ENCODE measurements around the gene DDX59. TPM values are rescaled to one million over a fixed set of nuclear protein-coding genes. Genes with fewer than 3 reads are reported as not detected.

Gene DDX59
- total and polyA plus RNA-seq, 10 of the 15 experiments (the other 5 are each of a cell fraction or from before 2014, with no cell fraction given): 17.3 to 42.1 (median 23.6) TPM

DNA sequence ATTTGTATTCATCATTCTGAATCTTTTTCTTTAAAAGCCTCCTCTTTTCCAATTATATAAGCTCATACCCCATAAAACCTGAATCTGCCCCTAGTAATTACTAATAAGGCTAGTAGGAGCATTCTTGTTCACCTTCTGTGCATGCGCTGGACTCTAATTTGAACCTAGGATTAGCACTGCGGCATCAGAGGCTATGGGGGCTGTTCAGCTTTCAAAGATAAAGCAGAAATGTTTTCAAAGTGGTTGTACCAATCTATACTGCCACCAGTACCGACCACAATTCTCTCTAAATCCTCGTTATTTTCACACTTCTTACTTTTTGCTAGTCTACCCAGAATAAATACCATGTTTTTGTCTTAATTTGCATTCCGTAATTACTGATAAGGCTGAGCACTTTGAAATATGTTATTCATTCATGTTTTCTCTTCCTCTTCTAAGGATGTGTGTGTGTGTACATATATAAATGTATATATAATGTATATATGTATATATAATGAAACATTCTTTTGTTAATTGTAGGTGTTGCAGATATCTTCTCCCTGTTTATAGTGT, 1.6 kb upstream of the DDX59 start:
- RAD21 ChIA-PET (ENCODE audit: unreplicated experiment): interaction anchor here (1.2 to 8.7 kb wide), 8 partner anchors 9 to 300 kb away, joined by 3 to 175 read pairs (median 8); partner anchors contain the start of genes CAMSAP2 and KIF14
- no peak for DNase-seq (ENCODE audit: low read depth, low spot score)
- SMC1A ChIA-PET (ENCODE audit: uncharacterized antibody, unreplicated experiment): interaction anchor here (0.7 to 5.5 kb wide), 14 partner anchors 13 to 167 kb away, joined by 3 to 79 read pairs (median 12); partner anchors contain the start of genes CAMSAP2 and KIF14
- no peak for ATAC-seq
- in situ Hi-C loops (cut with MboI): no loop called here
- H3K9ac ChIP-seq (ENCODE audit: control insufficient read depth, insufficient read depth, low read length): no peak overlapping the region
- peak overlapping the region; percentile 73 for H3K4me2 ChIP-seq (ENCODE audit: control insufficient read depth, insufficient read depth)
- H3K4me3 ChIP-seq: peak overlapping the region; percentile 85
- POLR2A ChIA-PET: interaction anchor here (0.5 to 3.5 kb wide), 8 partner anchors 22 to 385 kb away, joined by 3 to 38 read pairs (median 10); partner anchors contain the start of genes CAMSAP2 and KIF14
- intact Hi-C loops (cut with micrococcal nuclease; ENCODE audit: unreplicated experiment): loop anchor here (5.0 kb wide), 1 partner anchor 131 kb away; no protein-coding TSS in a partner anchor
- no peak overlapping the region; the same call in 1 of the 2 replicates for H3K27ac ChIP-seq (ENCODE audit: control insufficient read depth, insufficient read depth)
- no TSS peak for BruUV-seq (replicated peaks)
- peaks cover 26% of the 10 kb centered on the region for H3K79me2 ChIP-seq (ENCODE audit: control insufficient read depth, insufficient read depth, low read length)
- H3K4me1 ChIP-seq (ENCODE audit: control insufficient read depth, insufficient read depth, low read length): no peaks in the 10 kb centered on the region; the same call in 1 of the 2 replicates
- no peaks in the 10 kb centered on the region; a peak in 1 of 4 replicates for H3K36me3 ChIP-seq (ENCODE audit: control insufficient read depth in 2 of 2, insufficient read depth in 2 of 2, low read length in 1 of 2)
- 97% methylated on average over 5 of the region's 5 CpGs for WGBS (ENCODE audit: insufficient coverage, insufficient replicate concordance, low lambda C conversion rate, missing lambda C conversion rate)
- H3K9me3 ChIP-seq (replicated peaks; ENCODE audit: control insufficient read depth, insufficient read depth, low read length): no peaks in the 10 kb centered on the region
- no peaks in the 10 kb centered on the region for H4K20me1 ChIP-seq (ENCODE audit: control insufficient read depth, insufficient read depth)
- H3K27me3 ChIP-seq (replicated peaks in 1 of 2; ENCODE audit: control insufficient read depth in 2 of 2, insufficient read depth in 2 of 2, low read length in 1 of 2): no peaks in the 10 kb centered on the region
- no peak overlapping the region for H2AFZ ChIP-seq (ENCODE audit: control insufficient read depth, low read depth, low read length)
- CTCF ChIA-PET: interaction anchor here (0.7 to 3.6 kb wide), 11 partner anchors 10 to 300 kb away, joined by 3 to 36 read pairs (median 4); partner anchors contain the start of gene KIF14
- TF ChIP-seq IKZF1 (conservative IDR thresholded peaks at IDR 0.05) (no peak), ASH2L (IDR thresholded peaks at IDR 0.05; ENCODE audit: borderline replicate concordance, low read depth) (no peak), CBFB (IDR thresholded peaks at IDR 0.05; ENCODE audit: low read depth) (no peak)
- no peak for FAIRE-seq

Data from GM12878 (cell line).